Heart left ventricle (tissue), 16 donors: ENCODE results near the gene PSMD3. TPM values are rescaled to one million over a fixed set of nuclear protein-coding genes. Genes with fewer than 3 reads are reported as not detected.
A peak's percentile ranks its signal among the peaks of the same experiment; 100 is the strongest.

Experiments
- ATAC-seq, 4 donors: fragments of 200-7000 bp; cut with Tn5 transposase; one replicate each; pipeline ENCODE4 v1.9.1; 2020 to 2022; ENCODE audit warnings: moderate library complexity in 4 of 4, mild to moderate bottlenecking in 3 of 4, moderate number of reproducible peaks in 1 of 4
- DNase-seq, 5 donors: peaks; one replicate each; pipeline ENCODE4 v3.0.0-alpha.2; 2020
- H3K27ac ChIP-seq, 12 donors: fragments of 200-600 bp; sonication (generic) in 4 of 12; one replicate each; pipeline versions ENCODE4 v1.5.0 to v1.8.0; 2016 to 2022; ENCODE audit warnings: mild to moderate bottlenecking in 2 of 12
- H3K27me3 ChIP-seq, 9 donors: fragments of 200-600 bp; sonication (generic) in 2 of 9; one replicate each; pipeline versions ENCODE4 v1.5.1 to v1.8.0; 2016 to 2022; ENCODE audit warnings: mild to moderate bottlenecking in 3 of 9
- H3K36me3 ChIP-seq, 9 donors: fragments of 200-600 bp; sonication (generic) in 2 of 9; one replicate each; pipeline versions ENCODE4 v1.5.0 to v1.8.0; 2018 to 2022; ENCODE audit warnings: mild to moderate bottlenecking in 2 of 9
- H3K4me1 ChIP-seq, 12 donors: fragments of 200-600 bp; sonication (generic) in 4 of 12; one replicate each; pipeline versions ENCODE4 v1.5.0 to v1.8.0; 2016 to 2022; ENCODE audit warnings: mild to moderate bottlenecking in 3 of 12
- H3K4me3 ChIP-seq, 12 donors: fragments of 200-600 bp; sonication (generic) in 4 of 12; one replicate each; pipeline versions ENCODE4 v1.5.0 to v1.8.0; 2017 to 2022; ENCODE audit warnings: mild to moderate bottlenecking in 9 of 12, moderate library complexity in 4 of 12
- H3K9me3 ChIP-seq, 12 donors: fragments of 200-600 bp; sonication (generic) in 4 of 12; one replicate each; pipeline versions ENCODE4 v1.5.0 to v1.8.0; 2016 to 2022; ENCODE audit warnings: mild to moderate bottlenecking in 1 of 12
- POLR2A ChIP-seq, 2 donors: fragments of 450-650 bp; IDR thresholded peaks; one replicate each; pipeline ENCODE4 v1.6.1; 2017; ENCODE audit warnings: antibody characterized with exemption in 2 of 2, mild to moderate bottlenecking in 2 of 2, moderate library complexity in 2 of 2
- WGBS, 4 donors: extraction: QIAGEN DNeasy Blood & Tissue Kit in 2 of 4; methylation state at CpG; one replicate each; pipeline versions ENCODE4 v1.1.5 to v1.1.7; 2013 to 2018; 5-methylcytosine and 5-hydroxymethylcytosine counted together
- intact Hi-C, 10 donors: fragments of 100-400 bp; cut with DNase I; formaldehyde crosslinking; loops; one replicate each; pipeline versions ENCODE4 v1.11.1 to v1.14.2; 2022
- polyA plus RNA-seq, 2 donors: library from polyadenylated mRNA; stranded (reverse); fragments of 200-250 nt; gene quantifications; one replicate each; pipeline ENCODE4 v1.2.3, GENCODE V29; 2013
- total RNA-seq, 9 donors: library from RNA; depleted of rRNA in 2 of 9; stranded (reverse); fragments of >200 nt in 2 of 9; fragmentation: NEBNext Ultra II Directional in 3 of 9; extraction: Animal tissue kit (Norgen Biotek cat#: 25700) in 3 of 9; gene quantifications; one replicate each; pipeline versions ENCODE4 v1.1.0 to v1.2.4, GENCODE V29; 2016 to 2023
- TF ChIP-seq, protein P1 (sequence below), 12 donors: fragments of 200-600 bp; sonication (generic) in 4 of 12; IDR thresholded peaks; one replicate each; pipeline versions ENCODE4 v1.5.0 to v1.8.0; 2018 to 2022; ENCODE audit warnings: antibody characterized with exemption in 12 of 12, mild to moderate bottlenecking in 5 of 12
- donor health status: ischemic (EF 13 %, LVEDD 7.1; RV severe dilation, severe dysfunction).
- donor health status: healthy with polysubstance abuse.
- donor health status: DM: no; HTN: yes; CAD: no.
- donor health status: DM: no; HTN: no; CAD: no.
- donor health status: ischemic (EF 25% LVEDD 6.9; RV normal size, moderate dysfunction).
- donor health status: ischemic (EF 25% LVEDD 5.7; RV mildly dilated, moderate dysfunction).
- donor health status: healthy.
- donor health status: DM: yes; HTN: yes; CAD: no.
- donor health status: ischemic (EF 35%, LVEDD 5.7; RV mildly dilated, moderate dysfunction).
- donor health status: nonischemic (EF 11% LVEDD 7.7; RV severe dilation, severe dysfunction).
- donor health status: DM: yes; HTN: yes; CAD: no.
- donor health status: PGD.
- donor health status: ischemic (EF 29% LVEDD 5.4; RV normal size, mild dysfunction).
- donor health status: nonischemic (EF 23%, LVEDD 6.1; RV moderate dilation, normal function).

The PSMD3 gene
- total and polyA plus RNA-seq, 11 donors: 68.9 to 142 (median 83.3) TPM

DNA sequence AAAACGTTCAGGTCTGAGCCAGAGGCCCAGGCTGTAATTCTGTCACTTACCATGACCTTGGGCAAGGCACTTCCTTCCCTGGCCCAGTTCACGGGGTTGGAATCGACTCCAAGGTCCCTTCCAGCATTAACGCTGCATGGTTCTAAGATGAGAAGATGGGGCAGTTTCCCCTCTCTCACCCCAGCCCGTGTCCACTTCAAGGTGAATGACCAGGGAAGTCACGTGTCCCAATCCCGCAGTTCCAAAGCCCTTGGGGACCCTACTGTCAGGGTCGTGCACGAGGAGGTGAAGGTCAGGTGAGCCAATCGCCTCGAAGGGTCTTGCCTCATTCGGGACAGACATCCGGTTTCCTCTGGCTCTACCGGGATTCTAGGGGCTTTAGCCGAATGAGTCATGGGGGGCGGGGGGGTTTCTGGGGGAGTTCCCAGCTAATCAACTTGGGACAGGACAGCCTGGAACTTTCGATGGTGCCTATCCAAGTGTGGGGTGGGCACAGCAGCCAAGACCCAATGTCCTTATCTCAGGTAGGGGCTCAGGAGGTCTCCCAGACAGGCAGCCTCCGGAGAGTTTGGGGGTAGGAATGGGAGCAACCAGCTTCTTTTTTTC, 33.9 kb downstream of the PSMD3 start:
- H3K27ac ChIP-seq: peak overlapping the region in 8 of 12 donors; percentile 9 to 52 (median 26)
- intact Hi-C loops: loop anchor here in 8 of 10 donors (1.0 to 10.0 kb wide), 11 partner anchors 73 to 280 kb away; partner anchors contain the start of gene CDC6 (in 3 of the 8)
- DNase-seq: no peak
- no peak overlapping the region for H3K4me3 ChIP-seq
- no peaks in the 10 kb centered on the region for H3K27me3 ChIP-seq
- ATAC-seq: peak in 1 of 4 donors; percentile 36
- peaks cover 0 to 8% (median 4%) of the 10 kb centered on the region in 9 donors for H3K36me3 ChIP-seq
- TF ChIP-seq, protein P1, sequence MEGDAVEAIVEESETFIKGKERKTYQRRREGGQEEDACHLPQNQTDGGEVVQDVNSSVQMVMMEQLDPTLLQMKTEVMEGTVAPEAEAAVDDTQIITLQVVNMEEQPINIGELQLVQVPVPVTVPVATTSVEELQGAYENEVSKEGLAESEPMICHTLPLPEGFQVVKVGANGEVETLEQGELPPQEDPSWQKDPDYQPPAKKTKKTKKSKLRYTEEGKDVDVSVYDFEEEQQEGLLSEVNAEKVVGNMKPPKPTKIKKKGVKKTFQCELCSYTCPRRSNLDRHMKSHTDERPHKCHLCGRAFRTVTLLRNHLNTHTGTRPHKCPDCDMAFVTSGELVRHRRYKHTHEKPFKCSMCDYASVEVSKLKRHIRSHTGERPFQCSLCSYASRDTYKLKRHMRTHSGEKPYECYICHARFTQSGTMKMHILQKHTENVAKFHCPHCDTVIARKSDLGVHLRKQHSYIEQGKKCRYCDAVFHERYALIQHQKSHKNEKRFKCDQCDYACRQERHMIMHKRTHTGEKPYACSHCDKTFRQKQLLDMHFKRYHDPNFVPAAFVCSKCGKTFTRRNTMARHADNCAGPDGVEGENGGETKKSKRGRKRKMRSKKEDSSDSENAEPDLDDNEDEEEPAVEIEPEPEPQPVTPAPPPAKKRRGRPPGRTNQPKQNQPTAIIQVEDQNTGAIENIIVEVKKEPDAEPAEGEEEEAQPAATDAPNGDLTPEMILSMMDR (IDR thresholded peaks at IDR 0.05): no peak
- TF ChIP-seq POLR2A (IDR thresholded peaks at IDR 0.05): no peak
- no peaks in the 10 kb centered on the region for H3K9me3 ChIP-seq
- WGBS, 4 donors: 37 to 52% (median 49%) methylated on average over 13 to 18 of the region's 18 CpGs
- H3K4me1 ChIP-seq: peaks cover 0 to 55% (median 32%) of the 10 kb centered on the region in 12 donors

DNA sequence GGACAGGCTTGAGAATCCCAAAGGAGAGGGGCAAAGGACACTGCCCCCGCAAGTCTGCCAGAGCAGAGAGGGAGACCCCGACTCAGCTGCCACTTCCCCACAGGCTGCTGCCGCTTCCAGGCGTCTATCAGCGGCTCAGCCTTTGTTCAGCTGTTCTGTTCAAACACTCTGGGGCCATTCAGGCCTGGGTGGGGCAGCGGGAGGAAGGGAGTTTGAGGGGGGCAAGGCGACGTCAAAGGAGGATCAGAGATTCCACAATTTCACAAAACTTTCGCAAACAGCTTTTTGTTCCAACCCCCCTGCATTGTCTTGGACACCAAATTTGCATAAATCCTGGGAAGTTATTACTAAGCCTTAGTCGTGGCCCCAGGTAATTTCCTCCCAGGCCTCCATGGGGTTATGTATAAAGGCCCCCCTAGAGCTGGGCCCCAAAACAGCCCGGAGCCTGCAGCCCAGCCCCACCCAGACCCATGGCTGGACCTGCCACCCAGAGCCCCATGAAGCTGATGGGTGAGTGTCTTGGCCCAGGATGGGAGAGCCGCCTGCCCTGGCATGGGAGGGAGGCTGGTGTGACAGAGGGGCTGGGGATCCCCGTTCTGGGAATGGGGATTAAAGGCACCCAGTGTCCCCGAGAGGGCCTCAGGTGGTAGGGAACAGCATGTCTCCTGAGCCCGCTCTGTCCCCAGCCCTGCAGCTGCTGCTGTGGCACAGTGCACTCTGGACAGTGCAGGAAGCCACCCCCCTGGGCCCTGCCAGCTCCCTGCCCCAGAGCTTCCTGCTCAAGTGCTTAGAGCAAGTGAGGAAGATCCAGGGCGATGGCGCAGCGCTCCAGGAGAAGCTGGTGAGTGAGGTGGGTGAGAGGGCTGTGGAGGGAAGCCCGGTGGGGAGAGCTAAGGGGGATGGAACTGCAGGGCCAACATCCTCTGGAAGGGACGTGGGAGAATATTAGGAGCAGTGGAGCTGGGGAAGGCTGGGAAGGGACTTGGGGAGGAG, 34.7 kb downstream of the PSMD3 start, which contains the start of gene CSF3:
TSS of gene CSF3 (plus strand) at position 436 of the 993 bp plus-strand sequence. CDS start at position 471, 35 bp downstream.
- peak in 1 of 4 donors; percentile 41 for ATAC-seq
- WGBS, 4 donors: 55 to 73% (median 68%) methylated on average over 16 to 20 of the region's 20 CpGs
- Histone ChIP-seq H3K27ac (peak within 1 kb of the TSS in 9 of 12 donors; percentile 9 to 52 (median 24)), H3K36me3 (peaks cover 0 to 14% (median 12%) of the 10 kb centered on the region in 9 donors), H3K9me3 (no peaks in the 10 kb centered on the region), H3K27me3 (no peaks in the 10 kb centered on the region), H3K4me3 (no peak within 1 kb of the TSS), H3K4me1 (peaks cover 0 to 56% (median 32%) of the 10 kb centered on the region in 12 donors)
- intact Hi-C loops: loop anchor here in 7 of 10 donors (2.0 to 10.0 kb wide), 7 partner anchors 80 to 280 kb away; partner anchors contain the start of gene CDC6 (in 2 of the 7)
- TF ChIP-seq POLR2A (IDR thresholded peaks at IDR 0.05): no peak
- TF ChIP-seq, protein P1 (IDR thresholded peaks at IDR 0.05): no peak
- peak in 1 of 5 donors; percentile 37 for DNase-seq

DNA sequence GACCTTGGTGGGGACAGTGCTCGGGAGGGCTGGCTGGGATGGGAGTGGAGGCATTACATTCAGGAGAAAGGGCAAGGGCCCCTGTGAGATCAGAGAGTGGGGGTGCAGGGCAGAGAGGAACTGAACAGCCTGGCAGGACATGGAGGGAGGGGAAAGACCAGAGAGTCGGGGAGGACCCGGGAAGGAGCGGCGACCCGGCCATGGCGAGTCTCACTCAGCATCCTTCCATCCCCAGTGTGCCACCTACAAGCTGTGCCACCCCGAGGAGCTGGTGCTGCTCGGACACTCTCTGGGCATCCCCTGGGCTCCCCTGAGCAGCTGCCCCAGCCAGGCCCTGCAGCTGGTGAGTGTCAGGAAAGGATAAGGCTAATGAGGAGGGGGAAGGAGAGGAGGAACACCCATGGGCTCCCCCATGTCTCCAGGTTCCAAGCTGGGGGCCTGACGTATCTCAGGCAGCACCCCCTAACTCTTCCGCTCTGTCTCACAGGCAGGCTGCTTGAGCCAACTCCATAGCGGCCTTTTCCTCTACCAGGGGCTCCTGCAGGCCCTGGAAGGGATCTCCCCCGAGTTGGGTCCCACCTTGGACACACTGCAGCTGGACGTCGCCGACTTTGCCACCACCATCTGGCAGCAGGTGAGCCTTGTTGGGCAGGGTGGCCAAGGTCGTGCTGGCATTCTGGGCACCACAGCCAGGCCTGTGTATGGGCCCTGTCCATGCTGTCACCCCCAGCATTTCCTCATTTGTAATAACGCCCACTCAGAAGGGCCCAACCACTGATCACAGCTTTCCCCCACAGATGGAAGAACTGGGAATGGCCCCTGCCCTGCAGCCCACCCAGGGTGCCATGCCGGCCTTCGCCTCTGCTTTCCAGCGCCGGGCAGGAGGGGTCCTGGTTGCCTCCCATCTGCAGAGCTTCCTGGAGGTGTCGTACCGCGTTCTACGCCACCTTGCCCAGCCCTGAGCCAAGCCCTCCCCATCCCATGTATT, 35.7 kb downstream of the PSMD3 start:
- DNase-seq (no peak), ATAC-seq (no peak)
- 82 to 89% (median 85%) methylated on average over 23 to 26 of the region's 26 CpGs for WGBS, 4 donors
- intact Hi-C loops: loop anchor here in 7 of 10 donors (2.0 to 10.0 kb wide), 7 partner anchors 79 to 279 kb away; partner anchors contain the start of gene CDC6 (in 2 of the 7)
- Histone ChIP-seq H3K27ac (peak overlapping the region in 4 of 12 donors; percentile 13 to 67 (median 22)), H3K4me3 (no peak overlapping the region), H3K36me3 (peaks cover 0 to 24% (median 21%) of the 10 kb centered on the region in 9 donors), H3K4me1 (peaks cover 0 to 59% (median 34%) of the 10 kb centered on the region in 12 donors), H3K27me3 (no peaks in the 10 kb centered on the region), H3K9me3 (no peaks in the 10 kb centered on the region)
- TF ChIP-seq, protein P1 (IDR thresholded peaks at IDR 0.05): no peak
- TF ChIP-seq POLR2A (IDR thresholded peaks at IDR 0.05): no peak
